ENCODE results near the gene KRT20.

GRCh38 chr17:40895106-40895730 is 10.2 kb upstream of the KRT20 start:
- TF ChIP-seq EZH2 (IDR thresholded peaks at IDR 0.05; ENCODE audit: insufficient read depth, poor library complexity, severe bottlenecking) (no peak), EZH2phosphoT487 (IDR thresholded peaks at IDR 0.05; ENCODE audit: insufficient read depth, low read depth) (no peak)

Measured in GM23248 (cell line).